Stimulated activated CD8-positive, alpha-beta memory T cell treated with anti-CD3 and anti-CD28 coated beads, Interleukin-15, amount 100 ng/mL, for 24 hours (primary cell): Measurements from ENCODE around the gene CTSZ.
"Not testable (repeated sequence)": the region's sequence is repeated elsewhere in the genome, so short reads cannot be mapped to it uniquely, and the experiment has no call there.

ENCODE experiments used
- DNase-seq: peaks from one replicate; pipeline ENCODE4 v3.0.0-alpha.2; 2020; ENCODE audit warnings: low read depth

Gene CTSZ

DNA sequence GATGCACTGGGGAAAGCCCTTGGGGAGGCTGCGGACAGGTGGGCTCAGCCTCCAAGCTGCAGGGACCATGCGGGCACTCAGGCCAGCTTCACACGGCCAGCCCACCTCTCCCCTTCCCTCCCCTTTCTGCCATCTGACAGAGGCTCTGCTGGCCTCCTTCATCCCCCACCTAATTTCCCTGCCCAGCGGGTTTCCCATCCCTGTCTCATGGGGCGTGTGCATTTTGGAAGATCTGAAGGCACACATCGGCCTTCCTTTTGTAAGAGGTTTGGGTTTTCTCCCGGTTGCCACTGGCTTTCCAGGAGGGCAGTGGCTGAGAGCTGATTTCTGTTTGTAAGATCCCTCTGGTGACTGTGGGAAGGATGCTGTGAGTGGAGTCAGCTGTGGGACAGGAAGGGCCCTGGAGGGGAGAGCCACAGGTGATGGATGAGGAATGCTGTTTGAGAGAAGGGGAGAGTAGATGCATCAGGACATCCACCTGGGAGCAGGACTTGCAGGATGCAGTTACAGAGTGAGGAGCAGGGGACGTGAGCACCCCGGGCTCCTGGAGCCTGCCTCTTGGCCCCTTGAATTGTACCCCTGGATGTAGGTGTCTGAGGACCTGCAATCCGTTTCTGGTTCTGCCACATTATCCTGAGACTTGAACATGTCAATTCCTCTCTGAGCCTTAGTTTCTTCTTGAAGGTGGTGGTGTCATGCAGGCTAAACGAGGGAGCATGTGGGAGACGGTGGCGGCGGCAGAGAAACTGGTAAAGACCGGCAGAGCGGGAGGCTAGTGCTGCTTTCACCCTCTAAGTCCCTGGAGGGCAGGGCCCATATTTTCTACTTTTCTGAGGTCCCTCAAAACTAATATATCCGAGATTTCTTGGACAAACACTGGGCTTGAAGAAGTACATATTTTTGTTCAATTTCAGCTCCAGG is 6.2 kb upstream of the CTSZ start:
- DNase-seq = no peak

DNA sequence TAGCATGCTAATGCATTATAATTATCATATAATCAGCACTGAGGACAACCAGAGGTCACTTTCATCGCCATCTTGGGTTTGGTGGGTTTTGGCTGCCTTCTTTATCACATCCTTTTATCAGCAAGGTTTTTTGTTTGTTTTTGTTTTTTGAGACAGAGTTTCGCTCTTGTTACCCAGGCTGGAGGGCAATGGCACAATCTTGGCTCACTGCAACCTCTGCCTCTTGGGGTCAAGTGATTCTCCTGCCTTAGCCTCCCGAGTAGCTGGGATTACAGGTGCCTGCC is 4.8 kb upstream of the CTSZ start:
- DNase-seq = not testable (repeated sequence)

DNA sequence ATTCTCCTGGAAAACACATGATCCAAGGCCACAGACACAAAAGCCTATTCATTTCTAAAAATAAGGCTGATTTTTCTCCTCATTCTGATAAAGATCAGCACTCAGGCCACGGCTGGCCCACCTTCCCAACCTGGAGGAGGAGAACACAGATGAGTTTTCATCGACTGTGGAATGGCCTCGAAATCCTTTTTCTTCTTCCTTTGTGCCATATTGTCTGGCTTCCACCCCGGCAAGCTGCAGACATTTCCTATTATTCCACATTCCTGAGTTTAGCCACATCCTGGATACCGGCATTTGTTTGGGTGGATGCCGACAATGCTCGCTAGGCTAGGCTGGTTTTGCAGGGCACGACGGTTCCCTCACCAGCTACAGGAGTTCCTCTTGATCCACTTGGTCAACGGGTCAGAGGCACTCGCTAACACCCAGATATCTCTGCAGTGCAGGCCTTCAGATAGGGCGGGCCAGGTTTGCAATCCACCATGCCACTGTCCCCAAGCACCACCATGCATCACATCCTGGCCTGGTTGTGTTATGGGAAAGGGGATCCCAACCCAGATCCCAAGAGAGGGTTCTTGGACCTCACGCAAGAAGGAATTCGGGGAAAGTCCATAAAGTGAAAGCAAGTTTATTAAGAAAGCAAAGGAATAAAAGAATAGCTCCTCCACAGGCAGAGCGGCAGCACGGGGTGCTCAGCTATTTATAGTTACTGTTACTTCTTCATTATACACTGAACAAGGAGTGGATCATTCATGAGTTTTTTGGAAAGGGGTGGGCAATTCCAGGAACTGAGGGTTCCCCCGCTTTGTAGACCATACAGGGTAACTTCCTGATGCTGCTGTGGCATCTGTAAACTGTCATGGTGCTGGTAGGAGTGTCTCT is 4.2 kb upstream of the CTSZ start:
- DNase-seq = no peak

GRCh38 chr20:59010321-59010994 is 3.4 kb upstream of the CTSZ start:
- DNase-seq = no peak

- no peak for DNase-seq
Measured at GRCh38 chr20:59008715-59009336, 1.8 kb upstream of the CTSZ start.

DNA sequence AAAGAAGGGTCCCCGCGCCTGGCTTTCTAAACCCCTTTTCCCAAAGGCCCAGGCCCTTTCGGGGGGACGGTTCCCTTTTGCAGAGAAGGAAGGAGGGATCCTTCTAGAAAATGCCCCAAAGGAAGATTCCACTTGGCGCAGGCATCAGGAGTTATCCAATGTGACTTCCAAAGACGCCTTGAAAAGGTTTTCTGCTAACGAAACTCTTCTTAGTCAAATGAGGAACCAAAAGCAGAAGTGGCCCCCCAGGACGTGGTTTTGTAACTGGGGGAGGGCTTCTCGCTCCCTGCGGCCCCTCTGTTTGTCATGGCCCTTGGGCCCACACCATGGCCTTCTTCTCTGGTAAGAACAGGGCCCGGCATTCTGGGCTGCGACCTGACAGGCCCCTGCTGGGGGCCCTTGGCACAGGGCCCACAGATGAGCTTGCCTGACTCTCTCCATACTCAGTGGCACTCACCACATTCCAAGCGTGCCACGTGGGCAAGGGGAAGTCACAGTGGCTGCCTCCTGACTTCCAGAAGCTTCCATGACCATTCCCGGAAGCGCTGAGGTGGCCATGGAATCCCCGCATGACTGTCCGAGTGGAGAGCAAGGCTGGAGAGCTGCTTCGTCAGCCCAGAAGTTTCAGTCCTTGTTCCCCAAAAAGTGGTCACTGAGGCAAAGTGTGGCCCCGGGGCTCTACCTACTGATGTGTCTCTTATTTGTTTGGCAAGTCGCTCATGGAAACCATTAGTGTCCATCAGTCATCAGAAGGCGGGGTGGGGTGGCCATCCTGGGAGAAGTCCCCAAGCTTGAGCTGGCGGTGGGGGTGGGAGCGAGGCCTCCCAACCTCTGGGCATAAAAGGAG is 834 bp upstream of the CTSZ start:
- DNase-seq = no peak

- DNase-seq = no peak
Measured at GRCh38 chr20:59006167-59006863, 739 bp downstream of the CTSZ start.

DNA sequence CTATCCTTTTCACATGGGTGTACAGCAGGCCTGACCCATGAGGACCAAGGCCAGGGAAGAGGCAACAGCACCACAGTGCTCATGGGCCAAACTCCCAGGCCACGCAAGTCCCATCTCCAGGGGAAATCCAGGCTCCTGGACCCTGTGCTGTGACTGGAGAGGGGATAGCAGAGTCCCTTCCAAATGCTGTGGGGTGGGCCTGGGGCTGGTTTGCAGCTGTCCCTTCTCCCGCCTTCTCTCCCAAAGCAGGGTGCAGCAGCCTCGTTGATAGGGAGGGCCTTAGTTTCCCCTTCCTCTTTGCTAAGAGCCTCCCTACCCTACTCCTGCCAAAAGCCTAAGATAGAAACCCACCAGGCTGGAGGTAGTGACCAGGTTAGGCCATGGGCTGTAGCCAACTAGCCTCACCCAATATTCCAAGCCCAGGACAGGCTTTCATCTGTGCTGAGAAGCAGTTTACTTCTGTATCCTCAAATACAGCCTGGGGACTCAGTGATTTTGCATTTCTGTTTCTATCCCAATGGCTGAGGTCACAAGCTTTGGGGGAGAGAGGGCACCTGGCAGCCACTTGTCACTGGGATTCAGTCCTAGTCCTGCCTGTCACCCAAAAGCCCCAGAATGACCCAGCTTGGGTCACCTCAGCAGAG is 1.4 kb downstream of the CTSZ start:
- DNase-seq = no peak

GRCh38 chr20:59004763-59005522 is 2.1 kb downstream of the CTSZ start:
- no peak for DNase-seq

DNA sequence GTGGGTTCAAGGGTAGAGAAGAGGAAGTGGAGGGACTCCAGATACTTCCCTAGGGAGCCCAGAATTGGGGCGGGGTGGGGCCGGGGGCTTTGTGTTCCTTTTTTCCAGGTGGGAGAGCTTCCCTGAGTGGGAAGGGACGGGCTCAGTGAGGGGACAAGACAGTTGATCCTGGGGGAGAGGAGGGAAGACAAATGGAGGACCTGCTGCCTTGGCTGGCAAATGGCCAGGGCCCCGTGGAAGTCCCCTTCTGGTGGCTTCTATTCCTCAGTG is 2.6 kb downstream of the CTSZ start:
- DNase-seq = no peak

GRCh38 chr20:59003836-59004492 is 3.1 kb downstream of the CTSZ start:
- no peak for DNase-seq

DNA sequence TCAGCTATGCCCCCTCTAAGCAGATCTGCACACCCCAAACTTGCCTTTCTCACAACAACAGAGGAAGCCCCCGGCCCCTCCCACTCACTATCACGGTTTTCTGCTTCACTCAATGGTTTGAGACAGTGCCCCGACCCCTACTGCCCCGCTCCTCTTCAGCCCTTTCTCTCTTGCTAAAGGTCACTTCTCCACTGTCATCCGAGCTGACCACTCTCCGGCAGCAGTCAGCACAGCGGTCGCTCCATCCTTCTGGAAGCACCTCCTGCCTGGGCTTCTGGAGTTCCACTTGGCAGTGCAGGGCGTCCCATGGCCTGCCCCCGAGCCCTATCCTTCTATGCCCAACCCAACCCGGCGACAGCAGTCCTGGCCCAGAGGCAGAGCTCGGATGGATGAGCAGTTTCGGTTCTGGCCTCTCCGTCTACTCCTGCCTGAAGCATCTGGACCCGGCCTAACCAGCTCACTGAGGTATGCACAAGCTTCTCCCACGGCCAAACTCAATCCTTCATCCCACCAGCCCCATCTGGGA is 4.1 kb downstream of the CTSZ start:
- DNase-seq = no peak

GRCh38 chr20:59002388-59002787 is 4.7 kb downstream of the CTSZ start:
- DNase-seq = no peak

DNA sequence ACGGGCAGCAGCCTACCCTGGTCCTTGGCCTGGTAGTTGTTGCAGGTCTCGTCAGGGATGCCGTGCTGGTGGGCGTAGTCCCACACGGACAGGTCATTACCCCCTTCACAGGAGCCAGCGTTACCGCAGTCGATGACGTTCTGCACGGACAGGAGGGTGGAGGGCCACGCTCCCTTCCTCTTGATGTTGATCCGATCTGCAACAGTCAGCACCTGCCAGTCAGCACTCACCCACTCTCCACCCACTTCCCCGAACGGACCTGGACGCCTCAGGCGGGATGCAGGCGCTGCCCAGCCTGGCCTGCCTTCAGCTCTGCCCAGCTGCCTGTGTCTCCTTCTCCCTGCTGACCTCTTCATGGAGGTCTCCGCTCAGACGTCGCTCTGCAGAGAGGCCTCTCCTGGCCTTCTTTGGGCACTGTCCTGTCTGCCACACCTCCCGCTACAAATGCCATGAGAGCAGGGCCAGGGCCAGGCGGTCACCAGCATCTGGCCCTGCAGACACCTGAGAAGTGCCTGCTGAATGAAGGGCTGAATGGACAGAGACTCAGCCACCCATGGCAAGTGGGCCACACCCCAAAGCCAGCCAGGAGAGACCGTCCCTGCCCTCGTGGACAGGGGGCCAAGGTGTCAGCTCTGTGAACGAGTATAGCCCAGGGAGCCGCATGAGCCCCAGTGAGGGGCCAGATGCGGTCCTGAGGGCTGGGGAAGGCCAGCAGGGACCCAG is 5.4 kb downstream of the CTSZ start:
- no peak for DNase-seq

DNA sequence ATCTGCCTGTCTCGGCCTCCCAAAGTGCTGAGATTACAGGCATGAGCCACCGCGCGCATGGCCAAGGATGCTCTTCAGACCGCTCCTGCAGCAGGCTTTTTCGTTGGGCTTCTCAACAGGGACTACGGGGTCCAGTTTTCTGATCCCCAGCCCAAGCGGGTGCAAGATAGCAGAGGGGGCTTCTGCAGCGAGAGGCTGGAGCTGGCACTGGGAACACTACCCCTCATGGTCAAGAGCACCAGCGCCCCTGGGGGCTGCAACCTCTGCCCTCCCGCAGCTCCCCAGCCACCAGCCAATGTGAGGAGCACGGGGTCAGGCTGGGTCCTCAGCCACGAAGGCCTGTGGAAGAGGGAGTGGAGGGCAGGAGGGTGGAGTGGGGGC is 6.0 kb downstream of the CTSZ start:
- DNase-seq = no peak

DNA sequence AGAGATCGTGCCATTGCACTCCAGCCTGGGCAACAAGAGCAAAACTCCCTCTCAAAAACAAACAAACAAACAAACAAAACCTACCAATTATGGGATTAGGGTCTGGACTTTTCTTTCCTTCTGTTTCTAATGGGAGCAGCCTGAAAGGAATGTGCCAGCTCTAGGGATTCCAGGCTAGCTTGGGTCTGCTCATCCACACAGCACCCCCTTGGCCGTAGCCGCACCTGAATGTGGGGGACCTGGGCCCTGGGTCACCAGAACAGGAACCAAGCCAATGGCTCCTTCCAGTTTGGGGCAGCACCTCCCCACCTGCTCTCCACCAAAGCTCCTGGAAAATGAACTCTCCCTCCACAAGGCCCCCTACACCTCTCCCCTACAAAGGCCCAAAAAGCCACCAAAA is 6.7 kb downstream of the CTSZ start:
- no peak for DNase-seq

DNA sequence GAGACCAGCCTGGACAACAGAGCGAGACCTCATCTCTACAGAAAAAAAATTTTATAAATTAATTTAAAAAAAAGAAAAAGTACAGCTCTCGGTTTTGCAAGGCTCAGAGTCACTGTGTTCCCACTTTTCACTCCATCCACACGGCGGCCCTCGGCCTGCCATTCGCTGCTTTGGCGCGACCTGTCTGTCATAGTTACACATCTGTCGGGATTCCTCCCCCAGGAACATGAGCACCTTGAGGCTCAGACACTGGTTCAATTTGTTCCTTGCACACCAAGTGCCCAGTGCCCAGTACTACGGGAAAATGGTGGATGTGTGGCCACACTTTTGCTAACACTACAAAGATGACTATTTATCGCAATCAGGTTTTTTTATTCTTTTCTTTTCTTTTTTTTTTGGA is 8.4 kb downstream of the CTSZ start:
- DNase-seq = no peak

DNA sequence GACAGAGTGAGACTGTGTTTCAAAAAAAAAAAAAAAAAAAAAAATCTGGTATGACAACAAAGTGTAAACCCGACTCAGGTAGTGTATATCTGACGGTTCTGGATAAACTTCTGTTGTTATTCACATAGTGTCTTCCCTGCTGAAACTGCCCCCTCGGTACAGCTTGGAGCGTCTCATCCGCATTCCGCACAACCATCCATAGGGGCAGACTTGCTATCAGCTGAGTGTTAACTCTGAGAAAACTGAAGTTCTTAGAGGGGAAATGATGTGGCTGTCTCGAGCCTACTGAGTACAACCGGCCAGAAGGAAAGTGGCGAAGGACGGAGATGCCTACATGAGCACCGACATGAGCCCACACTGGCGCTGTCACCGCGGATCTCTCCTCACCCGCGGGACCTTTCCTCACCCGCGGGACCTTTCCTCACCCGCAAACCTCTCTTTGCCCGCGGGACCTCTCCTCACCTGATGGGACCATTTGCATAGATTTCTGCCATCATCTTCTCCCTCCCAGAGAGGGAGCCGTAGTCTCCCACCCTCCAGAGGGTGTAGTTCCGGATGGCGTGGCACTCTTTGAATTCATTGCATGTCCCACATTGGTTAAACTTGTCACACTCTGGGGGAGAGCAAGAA is 9.8 kb downstream of the CTSZ start:
- DNase-seq = no peak
